ENCODE measurements around the gene FSTL1. TPM values are rescaled to one million over a fixed set of nuclear protein-coding genes. Genes with fewer than 3 reads are reported as not detected.

Gene FSTL1
- total and polyA plus RNA-seq, 4 experiments from 2014 or later = 0.47 TPM; not detected in 3

DNA sequence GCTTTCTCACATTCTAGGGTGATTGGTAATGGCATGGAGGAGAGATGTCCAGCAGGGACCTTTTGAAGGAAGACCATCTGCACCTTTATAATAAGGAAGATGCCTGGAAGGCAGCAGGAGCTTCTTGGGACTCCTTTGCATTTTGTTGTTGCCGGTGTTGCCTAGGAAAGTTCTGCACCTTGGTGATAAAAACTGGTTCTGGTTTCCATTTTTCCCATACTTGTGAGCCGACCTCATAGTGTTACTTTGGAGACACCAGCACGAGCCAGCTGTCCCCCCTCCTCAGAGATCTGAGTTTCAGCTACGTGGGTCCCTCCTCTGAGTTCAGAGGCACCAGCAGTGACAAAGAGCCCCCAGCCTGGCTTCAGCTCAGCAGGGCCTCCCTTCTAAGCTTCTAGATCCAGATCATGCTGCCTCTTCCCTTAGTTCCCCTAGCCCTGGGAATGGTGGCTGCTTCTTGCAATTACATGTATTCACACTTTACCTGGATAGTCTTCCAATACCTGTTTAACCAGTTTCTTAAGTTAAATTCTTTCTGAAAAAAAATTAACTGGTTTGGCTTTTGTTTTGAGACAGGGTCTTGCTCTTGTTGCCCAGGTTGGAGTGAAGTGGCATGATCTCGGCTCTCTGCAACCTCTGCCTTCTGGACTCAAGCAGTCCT lies 18.0 kb upstream of the FSTL1 start:
- Histone ChIP-seq H3K27me3 (ENCODE audit: insufficient read depth, low read length) (peaks cover 3% of the 10 kb centered on the region), H3K4me1 (ENCODE audit: insufficient read depth, low read length) (no peaks in the 10 kb centered on the region), H3K9me3 (ENCODE audit: control insufficient read depth in 1 of 2, low read length in 2 of 2) (no peaks in the 10 kb centered on the region), H3K36me3 (ENCODE audit: insufficient read depth, low read length) (no peaks in the 10 kb centered on the region), H3K27ac (ENCODE audit: low read depth, low read length) (no peak overlapping the region), H3K4me3 (ENCODE audit: low read length in 2 of 2) (no peak overlapping the region)
- ChIA-PET CTCF (ENCODE audit: partially characterized antibody) (no interaction called here), POLR2A (ENCODE audit: partially characterized antibody) (no interaction called here)
- Mint-ChIP-seq H3K4me3 (no peak overlapping the region), H3K36me3 (peaks cover 0 to 4% of the 10 kb centered on the region in 2 donors), H3K9me3 (no peaks in the 10 kb centered on the region), H3K27ac (no peak overlapping the region), H3K27me3 (peaks cover 15 to 25% of the 10 kb centered on the region in 2 donors), H3K4me1 (no peaks in the 10 kb centered on the region)
- no peak for DNase-seq
- intact Hi-C loops (cut with micrococcal nuclease) = no loop called here

DNA sequence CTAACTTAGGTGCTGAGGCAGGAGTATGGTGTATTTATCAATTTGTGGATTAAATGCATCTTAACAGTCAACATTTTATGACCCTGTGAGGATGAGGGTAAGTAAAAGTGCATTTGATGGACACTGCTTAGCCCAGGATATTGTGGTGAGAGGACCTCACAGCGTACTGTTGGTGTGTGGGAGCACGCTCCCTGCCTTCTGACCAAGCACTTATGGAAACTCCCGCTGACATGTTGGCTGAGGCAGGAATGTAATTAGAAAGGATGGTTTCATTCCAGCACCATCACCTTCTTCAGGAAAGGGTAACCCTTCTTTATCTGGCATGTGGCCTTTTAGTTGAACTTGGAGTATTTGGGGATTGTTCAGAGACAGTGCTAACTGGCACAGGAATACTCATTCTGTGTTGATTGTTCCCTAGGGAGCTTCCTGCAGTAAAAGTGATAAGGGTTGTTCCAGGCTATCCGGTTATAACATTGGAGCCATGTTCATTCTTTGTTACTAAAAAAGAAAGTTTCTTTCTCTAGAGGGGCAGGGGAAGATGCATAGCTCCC lies 11.7 kb upstream of the FSTL1 start:
- no peaks in the 10 kb centered on the region for H3K36me3 Mint-ChIP-seq
- peaks cover 4 to 6% of the 10 kb centered on the region in 2 donors for H3K27me3 Mint-ChIP-seq
- H3K36me3 ChIP-seq (ENCODE audit: insufficient read depth, low read length) = no peaks in the 10 kb centered on the region
- ChIA-PET POLR2A (ENCODE audit: partially characterized antibody) (no interaction called here), CTCF (ENCODE audit: partially characterized antibody) (no interaction called here)
- no peaks in the 10 kb centered on the region for H3K27me3 ChIP-seq (ENCODE audit: insufficient read depth, low read length)
- no peaks in the 10 kb centered on the region for H3K4me1 ChIP-seq (ENCODE audit: insufficient read depth, low read length)
- H3K4me3 ChIP-seq (ENCODE audit: low read length in 2 of 2) = no peak overlapping the region
- no peak overlapping the region for H3K4me3 Mint-ChIP-seq
- peaks cover 0 to 1% (median 0%) of the 10 kb centered on the region in 8 donors for H3K9me3 Mint-ChIP-seq
- DNase-seq = no peak
- H3K27ac ChIP-seq (ENCODE audit: low read depth, low read length) = no peak overlapping the region
- intact Hi-C loops (cut with micrococcal nuclease) = no loop called here
- peaks cover 0 to 4% (median 0%) of the 10 kb centered on the region in 4 donors for H3K4me1 Mint-ChIP-seq
- no peak overlapping the region for H3K27ac Mint-ChIP-seq
- H3K9me3 ChIP-seq (ENCODE audit: control insufficient read depth in 1 of 2, low read length in 2 of 2) = no peaks in the 10 kb centered on the region

- H3K27ac Mint-ChIP-seq = no peak overlapping the region
- CTCF ChIA-PET (ENCODE audit: partially characterized antibody) = no interaction called here
- no peaks in the 10 kb centered on the region for H3K4me1 ChIP-seq (ENCODE audit: insufficient read depth, low read length)
- H3K4me3 ChIP-seq (ENCODE audit: low read length in 2 of 2) = no peak overlapping the region
- no peak for DNase-seq
- no peaks in the 10 kb centered on the region for H3K36me3 Mint-ChIP-seq
- POLR2A ChIA-PET (ENCODE audit: partially characterized antibody) = no interaction called here
- H3K36me3 ChIP-seq (ENCODE audit: insufficient read depth, low read length) = no peaks in the 10 kb centered on the region
- no peaks in the 10 kb centered on the region for H3K27me3 ChIP-seq (ENCODE audit: insufficient read depth, low read length)
- H3K4me3 Mint-ChIP-seq = no peak overlapping the region
- peaks cover 0 to 1% (median 0%) of the 10 kb centered on the region in 8 donors for H3K9me3 Mint-ChIP-seq
- peaks cover 2 to 4% of the 10 kb centered on the region in 2 donors for H3K27me3 Mint-ChIP-seq
- H3K4me1 Mint-ChIP-seq = peaks cover 0 to 4% (median 0%) of the 10 kb centered on the region in 4 donors
- intact Hi-C loops (cut with micrococcal nuclease) = no loop called here
- no peak overlapping the region for H3K27ac ChIP-seq (ENCODE audit: low read depth, low read length)
- no peaks in the 10 kb centered on the region for H3K9me3 ChIP-seq (ENCODE audit: control insufficient read depth in 1 of 2, low read length in 2 of 2)
Measured at GRCh38 chr3:120461416-120461815, 10.6 kb upstream of the FSTL1 start.

DNA sequence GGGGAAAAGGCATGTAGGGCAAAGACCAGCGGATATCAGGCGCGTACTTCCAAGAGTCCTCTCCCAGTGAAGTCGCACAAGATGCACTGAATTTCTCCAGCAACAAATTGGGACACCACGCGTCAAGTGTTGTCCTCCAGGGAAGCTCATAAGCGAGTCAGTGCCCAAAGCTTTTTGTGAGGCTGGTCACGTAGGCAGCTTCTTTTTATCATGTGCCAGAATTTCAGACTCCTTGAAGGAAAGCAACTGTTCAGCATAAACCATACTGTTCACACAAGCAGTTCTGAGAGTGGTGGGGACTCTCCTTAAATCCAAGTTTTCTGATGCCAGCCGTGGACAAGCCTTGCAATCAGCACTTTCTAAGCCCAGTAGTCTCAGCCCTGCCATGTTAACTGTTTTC lies 10.1 kb upstream of the FSTL1 start:
- Histone ChIP-seq H3K4me1 (ENCODE audit: insufficient read depth, low read length) (no peaks in the 10 kb centered on the region), H3K4me3 (ENCODE audit: low read length in 2 of 2) (no peak overlapping the region), H3K27ac (ENCODE audit: low read depth, low read length) (no peak overlapping the region), H3K9me3 (ENCODE audit: control insufficient read depth in 1 of 2, low read length in 2 of 2) (no peaks in the 10 kb centered on the region), H3K36me3 (ENCODE audit: insufficient read depth, low read length) (no peaks in the 10 kb centered on the region), H3K27me3 (ENCODE audit: insufficient read depth, low read length) (no peaks in the 10 kb centered on the region)
- no peak overlapping the region for H3K27ac Mint-ChIP-seq
- H3K4me3 Mint-ChIP-seq = no peak overlapping the region
- no peak for DNase-seq
- H3K36me3 Mint-ChIP-seq = no peaks in the 10 kb centered on the region
- peaks cover 2 to 4% of the 10 kb centered on the region in 2 donors for H3K27me3 Mint-ChIP-seq
- peaks cover 0 to 1% (median 0%) of the 10 kb centered on the region in 8 donors for H3K9me3 Mint-ChIP-seq
- intact Hi-C loops (cut with micrococcal nuclease) = no loop called here
- POLR2A ChIA-PET (ENCODE audit: partially characterized antibody) = no interaction called here
- CTCF ChIA-PET (ENCODE audit: partially characterized antibody) = no interaction called here
- peaks cover 0 to 4% (median 0%) of the 10 kb centered on the region in 4 donors for H3K4me1 Mint-ChIP-seq

DNA sequence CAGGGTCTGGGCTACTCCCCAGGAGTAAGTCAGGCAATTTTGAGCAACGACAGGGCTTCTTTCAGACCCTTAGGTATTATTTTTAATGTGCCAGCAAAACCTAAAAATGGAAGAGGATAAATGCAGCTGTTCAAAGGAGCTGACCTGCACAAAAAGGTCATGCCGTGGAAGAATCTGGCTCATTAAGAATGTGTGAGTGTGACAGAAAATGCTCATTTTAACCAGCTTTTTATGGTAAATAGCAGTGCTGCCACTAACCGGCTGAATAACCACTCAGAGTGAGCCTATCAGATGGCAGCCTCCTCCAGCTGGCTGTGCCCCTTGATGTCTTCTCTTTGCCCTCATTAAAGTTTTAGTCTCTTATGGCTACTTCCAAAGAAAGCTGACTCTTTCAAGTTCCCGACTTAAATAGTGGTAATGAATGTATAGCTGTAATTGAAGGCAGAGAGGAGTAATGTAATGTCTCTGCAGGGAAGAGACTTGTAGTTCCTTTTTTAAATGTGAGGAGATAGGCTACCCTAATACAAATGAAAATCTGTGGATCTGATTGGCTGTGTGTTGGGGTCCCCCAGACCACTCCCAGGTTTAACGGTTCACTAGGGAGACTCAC lies 9.5 kb upstream of the FSTL1 start:
- no peak for DNase-seq
- intact Hi-C loops (cut with micrococcal nuclease) = no loop called here
- ChIA-PET POLR2A (ENCODE audit: partially characterized antibody) (no interaction called here), CTCF (ENCODE audit: partially characterized antibody) (no interaction called here)
- Mint-ChIP-seq H3K27me3 (peaks cover 2 to 4% of the 10 kb centered on the region in 2 donors), H3K4me1 (peaks cover 0 to 4% (median 0%) of the 10 kb centered on the region in 4 donors), H3K27ac (no peak overlapping the region), H3K4me3 (no peak overlapping the region), H3K36me3 (no peaks in the 10 kb centered on the region), H3K9me3 (peaks cover 0 to 1% (median 0%) of the 10 kb centered on the region in 8 donors)
- Histone ChIP-seq H3K4me1 (ENCODE audit: insufficient read depth, low read length) (no peaks in the 10 kb centered on the region), H3K36me3 (ENCODE audit: insufficient read depth, low read length) (no peaks in the 10 kb centered on the region), H3K4me3 (ENCODE audit: low read length in 2 of 2) (no peak overlapping the region), H3K27me3 (ENCODE audit: insufficient read depth, low read length) (no peaks in the 10 kb centered on the region), H3K27ac (ENCODE audit: low read depth, low read length) (no peak overlapping the region), H3K9me3 (ENCODE audit: control insufficient read depth in 1 of 2, low read length in 2 of 2) (no peaks in the 10 kb centered on the region)

GRCh38 chr3:120459196-120459595 lies 8.4 kb upstream of the FSTL1 start:
- ChIA-PET POLR2A (ENCODE audit: partially characterized antibody) (no interaction called here), CTCF (ENCODE audit: partially characterized antibody) (no interaction called here)
- Histone ChIP-seq H3K9me3 (ENCODE audit: control insufficient read depth in 1 of 2, low read length in 2 of 2) (no peaks in the 10 kb centered on the region), H3K27ac (ENCODE audit: low read depth, low read length) (no peak overlapping the region), H3K36me3 (ENCODE audit: insufficient read depth, low read length) (no peaks in the 10 kb centered on the region), H3K4me1 (ENCODE audit: insufficient read depth, low read length) (no peaks in the 10 kb centered on the region), H3K4me3 (ENCODE audit: low read length in 2 of 2) (no peak overlapping the region), H3K27me3 (ENCODE audit: insufficient read depth, low read length) (no peaks in the 10 kb centered on the region)
- Mint-ChIP-seq H3K9me3 (peaks cover 0 to 1% (median 0%) of the 10 kb centered on the region in 8 donors), H3K27ac (no peak overlapping the region), H3K36me3 (no peaks in the 10 kb centered on the region), H3K27me3 (peaks cover 3 to 6% of the 10 kb centered on the region in 2 donors), H3K4me3 (no peak overlapping the region), H3K4me1 (peaks cover 0 to 4% (median 0%) of the 10 kb centered on the region in 4 donors)
- intact Hi-C loops (cut with micrococcal nuclease) = no loop called here
- DNase-seq = no peak

- no peaks in the 10 kb centered on the region for H3K36me3 Mint-ChIP-seq
- H3K27me3 ChIP-seq (ENCODE audit: insufficient read depth, low read length) = no peaks in the 10 kb centered on the region
- H3K4me3 ChIP-seq (ENCODE audit: low read length in 2 of 2) = no peak overlapping the region
- intact Hi-C loops (cut with micrococcal nuclease) = no loop called here
- H3K27ac ChIP-seq (ENCODE audit: low read depth, low read length) = no peak overlapping the region
- H3K4me3 Mint-ChIP-seq = no peak overlapping the region
- ChIA-PET CTCF (ENCODE audit: partially characterized antibody) (no interaction called here), POLR2A (ENCODE audit: partially characterized antibody) (no interaction called here)
- peaks cover 0 to 4% (median 0%) of the 10 kb centered on the region in 4 donors for H3K4me1 Mint-ChIP-seq
- H3K9me3 Mint-ChIP-seq = peaks cover 0 to 4% (median under 1%) of the 10 kb centered on the region in 8 donors
- H3K4me1 ChIP-seq (ENCODE audit: insufficient read depth, low read length) = no peaks in the 10 kb centered on the region
- no peaks in the 10 kb centered on the region for H3K36me3 ChIP-seq (ENCODE audit: insufficient read depth, low read length)
- no peak for DNase-seq
- no peak overlapping the region for H3K27ac Mint-ChIP-seq
- H3K27me3 Mint-ChIP-seq = peaks cover 9 to 10% of the 10 kb centered on the region in 2 donors
- no peaks in the 10 kb centered on the region for H3K9me3 ChIP-seq (ENCODE audit: control insufficient read depth in 1 of 2, low read length in 2 of 2)
Measured at GRCh38 chr3:120457827-120458226, 7.0 kb upstream of the FSTL1 start.
